NT2/D1 (cell line): ENCODE measurements around the gene PLPP4.

Experiments
- SUZ12 ChIP-seq: IDR thresholded peaks from 2 replicates; pipeline ENCODE4 v1.6.1; 2011; ENCODE audit not compliant: insufficient read length, insufficient read depth; ENCODE audit errors: extremely low read depth
- YY1 ChIP-seq: IDR thresholded peaks from 2 replicates; pipeline ENCODE4 v1.6.1; 2011; ENCODE audit not compliant: insufficient read length, insufficient read depth
- ZNF274 ChIP-seq: IDR thresholded peaks from 2 replicates; pipeline ENCODE4 v1.6.1; 2011; ENCODE audit warnings: mild to moderate bottlenecking, low read depth, low read length

GRCh38 chr10:120530699-120531098, 73.7 kb downstream of the PLPP4 start:
- TF ChIP-seq ZNF274 (no peak), YY1 (no peak), SUZ12 (no peak)
